ENCODE measurements around the gene TOM1L2.

The TOM1L2 gene

DNA sequence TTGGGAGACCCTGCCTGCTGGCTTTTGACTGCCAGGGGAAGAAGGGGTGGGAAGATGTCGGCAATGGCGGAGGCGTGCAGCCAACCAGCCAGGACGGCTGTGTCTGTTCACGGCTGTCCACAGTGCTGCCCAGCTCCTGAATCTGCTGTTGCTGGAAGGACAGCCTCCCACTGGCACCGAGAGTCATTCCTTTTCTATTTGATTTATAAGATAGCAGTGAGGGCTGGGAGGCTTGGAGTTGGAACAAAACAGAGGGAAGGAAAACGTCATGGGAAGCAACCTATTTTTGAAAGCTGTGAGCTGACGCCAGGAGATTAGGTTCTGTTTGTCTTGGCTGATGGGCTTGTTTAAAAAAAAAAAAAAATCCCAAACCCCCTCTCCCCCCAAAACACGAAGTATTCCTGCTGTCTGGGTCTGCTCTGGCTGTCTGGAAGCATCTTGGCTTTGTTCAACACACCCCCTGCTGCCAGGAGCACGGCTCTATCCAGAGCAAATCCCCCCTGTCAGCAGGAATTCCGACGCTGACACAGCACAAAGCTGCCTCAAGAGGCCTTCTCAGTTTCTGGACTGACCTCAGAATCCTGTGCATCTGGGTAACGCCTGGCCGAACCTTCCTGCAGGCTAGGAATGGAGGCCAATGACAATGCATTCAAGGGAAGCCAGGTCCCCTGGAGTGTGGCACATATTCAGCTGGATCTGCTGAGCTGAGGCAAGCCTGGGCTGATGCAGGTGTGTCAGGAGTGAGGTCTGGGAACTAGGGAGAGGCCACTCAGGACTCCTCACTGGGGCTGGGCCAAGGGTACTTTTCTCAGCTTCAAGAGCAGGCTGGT is 94.5 kb downstream of the TOM1L2 start:
- DNase-seq (ENCODE audit: low spot score) (peak; percentile 22), FAIRE-seq (no peak)

DNA sequence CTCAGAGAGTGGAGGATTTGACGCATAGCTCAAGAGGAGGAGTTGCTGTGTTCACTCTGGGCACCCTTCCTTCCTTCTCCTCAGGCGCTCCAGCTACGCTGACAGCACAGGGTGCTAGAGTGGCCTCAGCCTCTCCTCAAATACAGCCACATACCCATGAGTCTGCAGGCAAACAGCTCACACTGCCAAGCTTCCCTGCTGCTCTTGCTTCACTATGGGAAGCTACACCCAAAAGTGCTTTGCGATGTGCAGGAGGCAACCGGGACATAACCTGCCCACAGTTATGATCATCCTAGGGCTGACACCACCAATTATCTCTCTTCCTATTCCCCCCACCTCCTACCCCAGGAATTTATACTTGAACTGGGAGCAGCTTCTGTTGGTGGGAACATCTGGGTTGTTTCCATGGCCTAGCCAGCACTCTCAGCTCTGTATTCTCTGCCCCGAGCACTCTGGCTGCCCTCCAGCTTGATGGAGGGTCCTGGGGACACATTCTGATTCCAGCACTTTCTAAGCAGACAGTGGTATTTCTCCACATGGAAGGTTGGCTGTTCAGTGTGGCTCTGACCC is 95.2 kb downstream of the TOM1L2 start:
- DNase-seq (ENCODE audit: low spot score) (no peak), FAIRE-seq (no peak)

DNA sequence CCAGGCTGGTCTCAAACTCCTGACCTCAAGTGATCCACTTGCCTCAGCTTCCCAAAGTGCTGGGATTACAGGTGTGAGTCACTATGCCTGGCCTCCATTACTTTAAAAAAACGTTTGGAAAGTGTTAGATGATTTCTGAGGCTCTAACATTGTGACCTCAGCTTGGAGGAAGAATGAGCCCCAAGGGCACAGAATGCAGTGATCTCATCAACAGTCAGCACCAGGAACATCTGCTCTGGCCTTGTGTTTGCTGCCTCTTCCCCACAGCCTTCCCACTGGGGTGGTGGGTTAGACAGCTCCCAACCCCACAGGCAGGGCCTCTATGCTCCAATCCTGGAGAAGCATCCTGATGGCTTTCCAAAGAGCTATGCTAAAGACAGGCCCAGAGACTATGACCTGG is 97.7 kb downstream of the TOM1L2 start:
- peak; percentile 8 for DNase-seq (ENCODE audit: low spot score)

DNA sequence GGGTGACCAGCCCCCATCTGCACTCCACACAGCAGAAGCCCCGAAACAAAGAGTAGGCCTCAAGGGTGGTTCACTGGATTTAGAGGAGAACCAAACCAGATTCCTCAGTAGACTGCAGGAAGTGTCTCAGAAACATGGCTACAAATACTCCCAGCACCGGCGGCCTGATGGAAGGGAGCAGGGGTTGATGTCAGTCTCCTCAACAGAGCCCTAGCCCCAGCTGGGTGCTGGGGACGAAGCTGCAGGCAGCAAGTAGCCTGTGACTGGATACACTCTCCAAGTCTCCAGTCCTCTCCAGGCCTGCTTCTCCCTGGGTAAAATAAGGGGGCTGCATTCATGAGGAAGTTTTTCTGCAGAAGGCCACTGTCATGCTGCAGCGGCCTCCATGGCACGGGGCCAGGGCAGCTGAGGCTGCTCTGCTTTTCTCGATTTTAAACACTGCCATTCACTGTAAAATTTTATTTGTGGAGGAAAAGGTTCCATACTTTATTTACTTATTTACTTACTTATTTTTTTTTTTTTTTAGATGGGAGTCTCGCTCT is 98.7 kb downstream of the TOM1L2 start:
- DNase-seq (ENCODE audit: low spot score), result no peak
- FAIRE-seq, result no peak

More for the DNA sequence above, 97.7 kb downstream of the TOM1L2 start:
- no peak for FAIRE-seq

DNA sequence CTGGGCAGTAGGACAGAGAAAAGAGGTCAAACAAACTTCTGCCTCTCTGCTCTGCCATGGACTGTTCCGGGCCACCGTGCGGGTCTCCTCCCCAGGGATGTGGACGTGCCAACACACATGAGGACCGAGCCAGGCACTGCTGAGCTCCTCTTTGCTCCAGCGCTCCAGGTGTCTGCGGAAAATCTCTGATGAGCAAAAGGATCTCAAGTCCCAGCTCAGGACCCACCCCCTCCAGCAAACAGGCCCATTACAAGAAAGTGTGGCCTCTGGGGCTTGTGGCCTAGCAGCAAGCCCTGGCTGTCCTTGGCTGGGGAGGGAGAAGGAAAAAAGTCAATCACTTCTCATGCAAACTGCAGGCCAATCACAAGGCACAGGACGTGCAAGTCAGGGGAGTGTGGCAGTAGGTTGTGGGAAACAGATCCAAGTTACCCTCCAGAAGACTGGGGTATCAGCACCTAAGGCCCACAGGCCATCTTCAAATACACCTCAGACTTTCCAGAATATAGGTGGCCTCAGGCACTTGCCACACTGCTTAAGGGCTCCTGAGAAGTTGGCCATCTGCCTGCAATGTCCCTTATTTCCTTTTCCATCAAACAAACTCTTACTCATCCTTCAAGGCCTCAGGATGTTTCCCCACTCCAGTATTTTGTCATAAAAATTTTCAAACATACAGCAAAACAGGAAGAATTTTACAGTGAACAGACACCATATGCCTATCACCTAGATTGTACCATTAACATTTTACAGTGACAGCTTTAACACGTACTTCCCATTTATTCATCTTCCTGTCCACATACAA is 99.5 kb downstream of the TOM1L2 start:
- DNase-seq (ENCODE audit: low spot score) (no peak), FAIRE-seq (no peak)

DNA sequence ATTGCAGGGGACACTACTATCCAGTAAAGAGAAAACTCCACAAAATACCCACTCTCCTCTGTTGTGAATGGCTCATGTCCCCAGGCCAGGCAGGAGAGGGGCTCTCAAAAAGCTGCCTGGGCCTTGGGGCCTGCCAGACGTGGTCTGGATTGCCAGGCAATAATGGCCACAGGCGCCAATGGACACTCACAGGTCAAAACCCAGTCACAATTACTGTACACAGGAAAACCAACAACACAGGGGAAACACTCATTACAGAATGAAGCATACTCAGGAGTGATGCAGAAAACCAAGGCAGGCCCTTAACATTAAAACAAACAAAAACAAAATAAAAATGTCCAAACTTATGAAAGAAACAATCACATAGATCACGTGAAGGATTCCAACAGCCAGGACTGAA is 100.3 kb downstream of the TOM1L2 start:
- DNase-seq (ENCODE audit: low spot score), result no peak
- no peak for FAIRE-seq

DNA sequence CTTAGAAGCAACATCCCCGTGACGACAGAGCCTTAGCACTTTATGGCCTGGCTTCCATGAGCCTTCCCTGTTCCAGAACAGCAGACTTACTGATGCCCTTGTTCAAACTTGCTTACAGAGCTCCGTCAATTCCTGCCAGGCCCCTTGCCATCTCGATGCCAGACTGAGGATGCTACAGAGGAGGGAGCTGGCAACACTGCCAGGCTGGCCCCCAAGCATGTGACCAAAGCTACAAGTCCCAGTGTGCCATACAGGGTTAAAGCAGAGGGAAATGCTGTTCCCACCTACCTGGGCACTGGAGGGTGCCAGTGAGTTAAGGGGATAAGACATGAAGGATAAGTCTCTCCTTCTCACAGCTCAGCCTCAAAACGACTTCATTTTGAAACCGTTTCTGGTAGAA is 102.0 kb downstream of the TOM1L2 start:
- DNase-seq (ENCODE audit: low spot score) (no peak), FAIRE-seq (no peak)

DNA sequence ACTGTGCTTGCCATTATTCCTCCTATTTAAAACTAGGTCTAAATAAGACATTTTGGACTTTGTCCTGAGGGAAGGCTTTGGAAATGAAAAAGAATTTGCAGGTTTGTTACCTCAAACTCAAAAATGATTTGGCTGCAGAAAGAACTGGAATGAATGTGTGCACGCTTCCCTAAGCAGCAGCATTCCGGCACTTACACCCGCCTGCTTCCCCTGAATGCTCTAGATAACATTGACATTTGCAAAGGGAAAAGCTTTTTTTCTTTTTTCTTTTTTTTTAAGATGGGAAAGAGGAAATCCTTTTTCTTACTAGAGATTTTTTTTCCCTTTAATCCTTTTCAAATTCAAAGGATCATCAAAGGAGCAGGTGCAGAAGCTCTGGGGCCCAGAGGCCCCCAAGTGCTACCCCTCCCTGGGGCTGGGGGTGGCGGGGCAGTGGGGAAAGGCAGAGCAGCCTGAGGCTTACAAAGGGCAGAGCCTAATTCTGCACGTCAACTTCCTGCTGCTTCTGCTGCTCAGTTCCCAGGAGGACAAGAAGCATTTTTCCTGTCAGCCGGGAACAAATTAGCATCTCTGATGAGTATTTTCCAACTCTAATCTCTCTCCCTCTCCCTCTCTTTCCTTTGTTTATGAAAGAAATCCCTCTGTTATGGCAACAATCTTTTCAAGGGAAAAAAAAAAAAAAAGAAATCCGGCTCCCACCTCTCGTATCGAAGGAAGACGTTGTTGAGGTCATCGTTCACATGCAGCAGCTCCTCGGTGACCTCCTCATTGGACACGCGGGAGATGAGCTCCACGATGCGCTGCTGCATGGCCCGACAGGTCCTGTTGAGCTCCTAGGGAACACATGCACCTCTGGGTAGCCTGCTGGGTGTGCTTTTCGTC is 103.3 kb downstream of the TOM1L2 start:
- no peak for FAIRE-seq

DNA sequence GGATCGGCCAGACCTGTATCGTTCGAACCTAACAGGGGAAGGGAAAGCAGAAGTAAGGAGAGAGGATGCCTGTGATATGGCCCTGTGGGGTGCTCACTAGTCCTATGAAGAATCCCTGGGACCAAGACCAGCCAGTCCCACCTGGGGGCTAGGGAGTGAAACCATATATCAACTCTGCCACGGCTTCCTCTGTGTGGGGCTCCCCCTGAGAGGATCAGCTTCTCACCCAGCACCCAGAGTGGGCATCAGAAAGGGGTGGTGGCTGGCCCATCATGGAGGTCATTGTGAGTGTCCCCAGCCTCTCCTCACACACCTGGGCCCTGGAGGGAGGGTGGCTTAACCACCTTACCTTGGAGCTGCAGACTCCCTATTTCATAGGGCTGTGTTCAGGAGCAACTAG is 105.3 kb downstream of the TOM1L2 start:
- DNase-seq (ENCODE audit: low spot score) (no peak), FAIRE-seq (no peak)

More for the DNA sequence above, 103.3 kb downstream of the TOM1L2 start:
- no peak for DNase-seq (ENCODE audit: low spot score)

DNA sequence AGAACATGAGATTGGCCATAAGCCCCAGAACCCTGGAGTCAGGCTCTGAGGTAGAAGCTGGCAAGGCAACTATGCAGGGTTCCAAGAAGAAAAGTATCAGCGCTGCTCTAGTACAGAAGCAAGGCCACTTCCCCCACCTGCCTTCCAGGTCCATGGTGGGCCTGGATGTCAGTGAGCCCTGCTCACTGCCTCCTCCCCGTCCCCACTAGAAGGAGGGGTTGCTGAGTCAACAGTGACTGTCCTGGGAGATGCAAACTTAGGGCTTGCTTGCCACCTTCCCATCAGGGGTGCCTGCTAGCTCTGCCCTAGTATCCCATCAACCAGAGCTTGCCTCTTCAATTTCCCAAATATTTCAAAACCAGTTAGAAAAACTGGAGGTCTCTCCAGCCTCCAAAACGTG is 105.8 kb downstream of the TOM1L2 start:
- FAIRE-seq (no peak), DNase-seq (ENCODE audit: low spot score) (no peak)

DNA sequence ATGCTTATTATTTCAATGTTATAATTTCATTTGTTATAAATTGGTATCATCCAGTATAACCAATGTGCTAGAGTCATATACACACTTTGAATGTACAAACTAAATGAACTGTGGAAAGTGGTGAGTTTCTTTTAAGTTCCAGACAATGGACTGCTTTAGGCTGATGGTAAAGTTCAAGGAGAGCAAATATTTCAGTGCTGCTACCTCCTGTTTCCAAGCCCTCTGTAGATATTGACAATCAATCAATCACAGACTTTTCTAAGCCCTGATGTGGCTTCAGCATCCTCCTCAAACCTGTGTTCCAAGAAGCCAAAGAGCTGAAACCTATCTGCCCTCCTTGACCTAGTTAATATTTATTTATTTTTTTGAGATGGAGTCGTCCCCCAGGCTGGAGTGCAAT is 107.2 kb downstream of the TOM1L2 start:
- FAIRE-seq (no peak), DNase-seq (ENCODE audit: low spot score) (no peak)

DNA sequence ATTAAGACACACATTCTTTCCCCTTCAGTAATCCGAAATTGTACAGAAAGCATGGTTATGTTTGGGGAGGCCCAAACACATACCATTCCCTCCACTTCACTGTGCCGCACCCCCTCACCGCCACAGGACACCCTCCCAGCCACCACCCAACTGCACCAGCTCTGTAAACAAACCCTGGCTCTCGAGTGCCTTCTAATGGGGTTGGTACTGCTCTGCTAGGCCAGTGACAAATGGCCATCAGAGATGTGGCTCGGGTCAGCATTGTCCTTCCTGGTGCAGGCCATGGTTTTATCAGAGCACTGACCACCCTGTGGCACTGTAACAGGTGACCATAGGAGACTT is 111.5 kb downstream of the TOM1L2 start:
- FAIRE-seq (no peak), DNase-seq (ENCODE audit: low spot score) (no peak)

DNA sequence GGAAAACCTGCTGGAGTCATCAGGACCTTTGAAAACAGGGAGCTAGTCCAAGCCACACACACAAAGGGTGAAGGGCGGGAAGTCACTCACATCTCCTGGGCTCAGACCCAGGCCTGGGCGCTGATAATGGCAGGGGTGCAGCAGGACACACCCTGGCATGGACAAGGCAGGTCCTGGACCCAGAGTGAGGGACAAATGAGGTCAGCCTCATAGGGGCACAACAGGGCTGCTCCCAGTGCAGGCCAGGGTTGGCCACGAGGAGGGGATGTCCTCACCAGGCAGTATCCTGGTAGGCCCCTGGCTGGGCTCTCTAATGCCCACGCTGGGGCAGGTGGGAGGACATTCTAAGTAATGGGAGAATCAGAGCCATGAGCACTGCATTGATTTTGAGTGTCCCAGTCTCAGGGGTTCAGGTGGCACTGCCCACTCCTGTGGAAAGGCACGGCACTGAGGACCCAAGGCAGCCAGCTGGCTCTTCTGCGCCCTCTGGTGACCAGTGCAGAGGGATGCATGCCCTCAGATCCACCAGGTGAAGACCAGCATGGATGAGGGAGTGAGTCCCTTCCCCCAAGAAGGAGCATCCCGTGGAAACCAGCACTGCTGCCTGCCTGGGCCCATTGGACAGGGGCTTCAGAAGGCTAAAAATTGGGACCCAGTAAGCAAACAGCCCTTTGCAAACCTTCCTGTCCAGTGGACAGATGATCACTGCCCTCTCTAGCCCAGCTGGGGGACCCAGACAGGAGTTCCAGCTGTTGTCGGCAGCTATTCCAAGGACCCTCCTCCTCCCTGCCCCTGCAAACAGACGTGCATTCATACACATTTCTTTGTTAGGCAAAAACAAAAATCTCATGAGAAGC is 112.1 kb downstream of the TOM1L2 start:
- DNase-seq (ENCODE audit: low spot score) (peak; percentile 40), FAIRE-seq (no peak)

DNA sequence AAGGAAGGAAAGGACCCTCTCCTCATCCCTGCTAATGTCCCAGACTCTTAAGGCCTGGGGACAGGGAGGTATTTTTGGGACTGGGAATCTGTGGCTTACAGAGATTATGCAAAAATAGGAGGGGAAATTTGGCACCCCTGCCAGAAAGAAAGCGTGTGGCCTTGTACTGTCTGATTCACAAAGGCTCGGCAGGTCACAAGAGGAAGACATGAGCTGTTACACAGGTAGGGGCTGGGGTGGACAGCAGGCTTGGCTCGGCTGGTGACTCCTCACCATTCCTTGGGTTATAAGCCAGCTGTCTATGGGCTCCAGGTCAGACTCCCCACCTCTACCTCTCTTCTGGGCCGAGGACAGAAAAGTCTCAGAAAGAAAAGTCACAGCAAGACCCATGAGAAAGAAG is 114.7 kb downstream of the TOM1L2 start:
- FAIRE-seq, result no peak
- DNase-seq (ENCODE audit: low spot score), result no peak

DNA sequence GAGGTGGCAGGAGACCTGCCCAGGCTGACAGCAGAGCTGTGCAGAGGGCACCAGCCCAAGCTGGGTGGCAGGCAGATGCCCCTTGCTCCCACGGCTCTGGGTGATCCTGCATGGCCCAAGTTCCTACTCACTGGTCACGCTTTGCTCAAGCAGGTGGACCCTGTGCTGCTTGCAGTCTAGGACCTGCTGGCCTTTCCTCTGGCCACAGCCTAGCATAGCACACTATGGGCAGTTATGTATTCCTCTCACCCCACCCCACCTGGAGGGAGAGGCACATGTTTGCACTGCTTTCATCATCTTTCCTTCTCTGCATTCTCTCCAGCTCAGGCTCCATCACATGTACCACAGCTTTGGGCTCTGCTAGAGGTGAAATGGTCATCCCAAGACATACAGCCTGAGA is 115.8 kb downstream of the TOM1L2 start:
- FAIRE-seq, result no peak
- no peak for DNase-seq (ENCODE audit: low spot score)

DNA sequence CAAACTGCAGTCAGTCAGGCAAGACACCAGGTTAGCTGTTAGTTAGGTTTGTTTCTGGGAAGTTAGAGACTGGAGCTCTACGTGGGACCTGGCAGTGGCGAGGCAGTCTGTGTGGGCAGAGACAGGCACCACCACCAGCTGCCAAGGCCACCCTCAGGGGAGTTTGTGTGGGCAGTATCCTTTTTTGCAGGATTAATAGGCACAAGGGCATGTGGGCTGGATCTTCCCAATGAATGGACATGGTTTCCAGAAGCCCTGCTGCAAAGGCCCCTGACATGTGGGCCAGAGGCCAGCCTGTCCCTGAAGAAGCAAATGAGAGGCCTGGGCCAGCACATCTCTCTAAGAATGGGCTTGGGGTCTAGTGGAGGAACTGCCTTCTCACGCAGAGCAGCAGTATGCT is 116.2 kb downstream of the TOM1L2 start:
- DNase-seq (ENCODE audit: low spot score), result no peak
- FAIRE-seq, result no peak

DNA sequence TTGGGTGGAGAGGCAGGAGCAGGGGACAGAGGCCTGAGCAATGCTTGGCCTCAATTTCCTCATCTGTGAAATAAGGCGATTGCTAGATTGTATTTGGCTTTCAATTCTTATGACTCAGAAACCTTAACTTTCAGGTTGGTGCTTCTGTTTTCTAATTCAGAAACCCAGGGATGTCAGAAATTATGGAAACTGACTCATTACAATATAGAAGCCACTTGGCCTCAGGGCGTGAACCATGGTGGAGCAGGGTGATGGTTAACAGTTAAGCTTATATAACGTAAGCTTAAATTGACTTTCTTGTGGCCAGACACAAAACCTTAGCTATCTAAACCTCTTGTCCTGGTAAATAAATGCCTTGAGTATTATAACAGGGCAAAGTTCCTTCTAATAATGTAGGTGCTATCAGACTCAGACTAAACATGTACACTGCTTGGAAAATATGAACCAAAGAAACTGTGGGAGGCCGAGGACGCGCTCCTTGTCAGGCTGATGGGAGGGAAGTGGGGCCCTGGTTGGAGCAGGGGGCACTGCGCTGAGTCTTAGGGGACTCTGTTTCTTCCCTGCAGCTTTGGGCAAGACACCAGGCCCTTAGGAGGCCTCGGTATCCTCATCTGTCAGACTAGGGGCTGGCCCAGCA is 118.3 kb downstream of the TOM1L2 start:
- DNase-seq (ENCODE audit: low spot score) (no peak), FAIRE-seq (no peak)

DNA sequence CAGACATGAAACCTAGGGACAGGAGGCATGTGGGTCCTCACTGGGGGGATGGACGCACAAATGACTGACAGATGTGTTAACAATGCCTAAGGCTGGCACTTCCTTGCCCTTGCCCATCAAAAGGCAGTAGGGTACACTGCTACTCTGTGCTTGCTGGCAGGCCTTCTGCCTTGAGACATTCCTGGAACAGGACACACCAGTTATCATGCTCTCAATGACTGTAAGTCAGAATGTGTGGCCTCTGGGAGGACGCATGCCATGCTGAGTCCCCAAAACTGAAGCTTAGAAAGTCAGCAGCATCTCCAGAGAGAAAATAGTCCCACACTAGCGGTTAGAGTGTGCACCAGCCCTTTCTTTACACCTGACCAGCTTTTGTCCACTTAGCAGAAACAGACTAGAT is 119.3 kb downstream of the TOM1L2 start:
- FAIRE-seq (no peak), DNase-seq (ENCODE audit: low spot score) (no peak)

DNA sequence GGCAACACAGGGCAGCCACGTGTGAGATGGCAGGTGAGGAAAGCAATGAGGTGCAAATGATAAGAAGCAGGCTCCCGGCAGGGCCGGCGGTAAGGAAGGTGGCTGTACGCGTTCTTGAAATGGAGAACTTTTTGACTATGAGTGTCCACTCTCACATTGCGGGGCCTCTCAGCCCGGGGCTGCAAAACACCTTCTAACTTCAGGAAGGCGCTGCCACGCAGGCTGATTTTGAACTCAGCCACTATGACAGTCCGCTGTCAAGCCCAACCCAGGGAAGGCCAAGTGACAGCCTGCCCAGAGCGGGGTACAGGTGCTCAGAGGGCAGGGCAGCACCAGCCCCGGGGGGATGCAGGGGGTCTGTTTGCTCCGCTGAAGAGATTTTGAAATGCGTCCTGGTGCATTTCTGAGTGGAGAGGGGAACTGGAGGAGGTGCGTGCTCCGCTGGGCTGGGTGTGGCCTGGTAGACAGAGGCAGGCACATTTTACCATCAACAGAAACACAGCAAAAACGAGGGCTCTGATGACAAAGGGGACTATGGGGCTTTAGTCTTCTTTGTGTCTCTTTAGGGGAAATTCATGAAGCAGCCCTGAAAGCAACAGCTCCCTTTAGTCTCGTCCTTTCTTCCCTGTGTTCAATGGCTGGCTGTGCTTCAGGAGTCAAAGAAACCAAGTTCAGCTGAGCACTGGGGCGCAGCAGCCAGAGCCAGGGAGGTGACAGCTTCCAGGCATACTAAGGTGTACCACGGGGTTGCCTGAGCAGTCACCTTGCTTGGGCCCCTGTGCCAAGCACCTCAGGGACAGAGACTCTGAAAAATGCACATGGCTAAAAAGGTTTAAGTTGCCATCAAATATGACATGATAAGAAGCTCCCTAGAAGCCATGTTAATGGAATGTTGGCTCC is 120.8 kb downstream of the TOM1L2 start:
- DNase-seq (ENCODE audit: low spot score), result no peak

More for the DNA sequence above, 120.8 kb downstream of the TOM1L2 start:
- FAIRE-seq, result no peak

All from RCC 7860 (cell line).